C4-2B (cell line): ENCODE data around the gene SLAIN1.

Source experiments
- CTCF ChIP-seq: fragments of 450-650 bp; conservative IDR thresholded peaks from 2 replicates; pipeline ENCODE4 v1.5.1; 2017; ENCODE audit warnings: mild to moderate bottlenecking
- ZFX ChIP-seq: fragments of 450-650 bp; IDR thresholded peaks from 2 replicates; pipeline ENCODE4 v1.6.1; 2017

- TF ChIP-seq CTCF, result no peak
- TF ChIP-seq ZFX, result no peak
Observed at GRCh38 chr13:77749344-77749880, 51.9 kb downstream of the SLAIN1 start.
